GM04504 (cell line): ENCODE data around the gene ATAD1.
A peak's percentile ranks its signal among the peaks of the same experiment; 100 is the strongest.
"Not testable (repeated sequence)": the region's sequence is repeated elsewhere in the genome, so short reads cannot be mapped to it uniquely, and the experiment has no call there.

Source experiments
- DNase-seq: peaks from one replicate; pipeline ENCODE4 v3.0.0-alpha.2; 2012; ENCODE audit warnings: low read depth

ATAD1 gene

DNA sequence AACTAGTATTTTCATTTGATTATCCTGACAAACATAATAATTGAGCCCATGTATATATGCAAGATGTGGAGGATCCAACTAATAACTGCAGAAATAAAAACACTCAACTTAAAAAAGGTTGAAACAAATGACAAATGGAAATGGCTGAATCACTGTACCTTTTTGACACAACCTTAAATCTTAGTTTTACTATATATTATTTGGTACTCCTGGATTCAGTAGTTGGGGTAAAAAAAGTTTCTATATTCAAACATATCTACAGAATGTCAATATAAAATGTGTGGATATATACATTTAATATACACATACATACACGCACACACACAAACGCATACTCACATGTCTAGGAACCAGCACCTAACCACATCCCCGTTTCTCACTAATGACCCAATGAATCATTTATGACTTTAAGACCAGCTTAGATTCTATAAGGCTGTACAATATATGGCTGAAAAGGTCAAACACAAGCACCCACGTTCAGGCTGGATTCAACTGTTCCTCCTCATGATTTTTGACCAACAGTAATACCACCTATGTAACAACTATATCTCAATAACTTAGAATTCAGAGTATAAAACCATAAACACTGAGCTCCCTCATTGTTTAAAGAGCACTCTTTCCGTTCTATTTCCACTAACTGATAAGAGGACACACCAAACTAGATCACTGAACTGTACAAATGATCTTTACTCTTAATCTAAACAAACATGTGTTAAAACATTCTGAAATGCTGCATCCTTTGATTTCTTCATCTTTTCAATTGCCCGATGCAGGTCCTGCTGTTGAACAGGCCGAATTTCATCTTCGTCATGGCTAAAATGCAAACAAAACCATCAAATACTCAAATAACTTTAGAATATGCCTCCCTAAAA is 63.8 kb downstream of the ATAD1 start:
- no peak for DNase-seq

DNA sequence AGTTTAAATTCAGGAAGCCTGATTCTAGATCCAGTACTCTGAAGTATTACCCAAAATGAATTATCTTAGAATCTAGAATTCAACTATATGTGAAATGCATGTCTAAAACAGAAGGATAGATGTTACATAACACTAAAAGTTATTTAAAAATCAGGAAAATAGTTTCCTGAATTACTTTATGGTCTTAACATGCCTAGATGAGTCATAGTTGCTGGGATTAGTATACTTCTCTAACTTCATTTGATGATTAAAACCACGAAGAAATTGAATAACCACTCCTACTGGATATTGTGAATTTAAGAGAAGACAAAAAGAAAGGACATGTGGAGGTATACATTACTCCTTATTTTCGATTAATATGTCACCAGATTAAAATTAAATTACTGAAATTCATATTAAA is 65.5 kb downstream of the ATAD1 start:
- peak; percentile 37 for DNase-seq

DNA sequence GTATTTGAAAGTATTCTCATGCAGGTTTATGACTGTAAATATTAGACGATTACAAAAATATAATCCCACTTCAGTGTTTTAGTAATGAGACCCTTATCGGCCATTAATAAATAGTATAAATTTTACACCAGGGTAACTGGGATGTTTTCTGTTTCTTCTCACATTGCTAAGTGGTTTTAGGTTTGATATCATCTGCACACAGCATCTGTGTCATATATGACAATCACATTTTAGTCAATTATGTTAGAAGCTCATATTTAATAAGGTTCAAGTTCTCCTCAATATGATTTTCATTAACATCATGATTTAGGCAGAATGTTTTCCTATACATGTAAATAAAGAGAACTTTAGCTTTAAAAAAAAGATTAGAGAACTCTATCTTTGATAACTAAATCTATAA is 66.8 kb downstream of the ATAD1 start:
- no peak for DNase-seq

- DNase-seq: no peak
Observed at GRCh38 chr10:87750817-87751216, 67.2 kb downstream of the ATAD1 start.

DNA sequence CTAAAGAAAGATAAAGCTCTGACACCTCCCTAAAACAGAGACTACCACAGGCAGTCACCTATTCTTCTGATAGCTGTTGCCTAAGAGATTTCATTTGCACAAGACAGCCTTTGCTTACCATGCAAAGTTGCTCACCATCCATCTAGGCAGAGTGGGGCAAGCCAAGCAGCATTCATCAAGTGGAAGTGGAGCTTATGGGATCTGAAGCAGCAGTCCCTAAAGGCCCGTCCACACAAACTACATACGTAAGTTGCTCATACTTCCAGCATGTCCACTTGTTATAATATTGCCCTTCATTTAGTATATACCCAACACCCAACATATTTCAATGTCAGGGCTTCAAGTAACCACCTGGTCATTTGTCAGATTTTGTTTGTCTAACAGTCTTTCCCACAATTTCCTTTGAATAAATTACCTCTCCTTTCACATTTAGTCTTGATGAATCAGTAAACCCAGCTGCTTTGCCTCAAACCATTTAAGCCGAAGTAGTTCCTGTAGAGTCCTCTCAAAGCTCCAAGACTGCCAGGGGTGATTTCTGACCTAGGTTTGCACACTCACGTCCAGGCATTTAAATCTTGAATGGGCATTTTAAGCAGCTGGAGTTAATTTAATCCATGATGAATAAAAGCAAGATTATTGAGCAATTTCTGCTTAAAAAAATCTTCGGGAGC is 67.9 kb downstream of the ATAD1 start:
- peak; percentile 92 for DNase-seq

DNA sequence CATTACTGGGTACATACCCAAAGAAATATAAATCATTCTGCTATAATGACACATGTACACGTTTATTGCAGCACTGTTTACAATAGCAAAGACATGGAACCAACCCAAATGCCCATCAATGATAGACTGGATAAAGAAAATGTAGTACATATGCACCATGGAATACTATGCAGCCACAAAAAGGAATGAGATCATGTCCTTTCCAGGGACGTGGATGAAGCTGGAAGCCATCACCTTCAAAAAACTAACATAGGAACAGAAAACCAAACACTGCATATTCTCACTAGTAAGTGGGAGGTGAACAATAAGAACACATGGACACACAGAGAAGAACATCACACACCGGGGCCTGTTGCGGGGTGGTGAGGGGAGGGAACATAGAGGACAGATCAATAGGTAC is 69.8 kb downstream of the ATAD1 start:
- DNase-seq: not testable (repeated sequence)

DNA sequence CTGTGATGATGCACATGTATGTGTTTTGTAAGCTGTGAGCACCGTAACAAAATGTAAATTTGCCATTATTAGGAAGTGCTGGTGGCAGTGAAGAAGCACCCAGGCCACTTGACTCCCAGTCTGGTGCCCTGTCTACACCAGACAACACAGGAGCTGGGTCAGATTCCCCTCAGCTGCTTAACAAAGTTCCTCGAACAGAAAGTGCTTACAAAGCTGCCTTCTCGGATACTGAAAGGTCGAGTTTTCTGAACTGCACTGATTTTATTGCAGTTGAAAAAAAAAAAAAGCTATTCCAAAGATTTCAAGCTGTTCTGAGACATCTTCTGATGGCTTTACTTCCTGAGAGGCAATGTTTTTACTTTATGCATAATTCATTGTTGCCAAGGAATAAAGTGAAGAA is 71.1 kb downstream of the ATAD1 start:
- DNase-seq: no peak

DNA sequence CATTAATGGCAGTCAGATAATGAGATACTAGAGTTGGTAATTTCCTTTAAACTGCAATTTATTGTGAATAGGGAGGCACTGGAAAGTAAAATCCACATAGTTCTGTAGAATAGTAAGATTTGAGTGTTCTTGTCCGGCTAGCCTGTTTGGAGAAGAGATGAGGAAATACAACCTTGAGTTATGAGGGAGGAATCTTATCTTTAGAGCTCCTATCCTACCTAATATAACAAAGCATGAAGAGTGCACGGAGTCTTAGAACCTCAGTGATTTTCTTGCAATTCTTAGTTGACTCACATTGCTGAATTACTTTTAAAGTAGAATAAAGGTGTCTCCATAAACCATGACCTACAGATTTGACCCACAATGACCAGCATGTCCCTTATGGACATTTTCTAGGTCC is 73.4 kb downstream of the ATAD1 start:
- no peak for DNase-seq

DNA sequence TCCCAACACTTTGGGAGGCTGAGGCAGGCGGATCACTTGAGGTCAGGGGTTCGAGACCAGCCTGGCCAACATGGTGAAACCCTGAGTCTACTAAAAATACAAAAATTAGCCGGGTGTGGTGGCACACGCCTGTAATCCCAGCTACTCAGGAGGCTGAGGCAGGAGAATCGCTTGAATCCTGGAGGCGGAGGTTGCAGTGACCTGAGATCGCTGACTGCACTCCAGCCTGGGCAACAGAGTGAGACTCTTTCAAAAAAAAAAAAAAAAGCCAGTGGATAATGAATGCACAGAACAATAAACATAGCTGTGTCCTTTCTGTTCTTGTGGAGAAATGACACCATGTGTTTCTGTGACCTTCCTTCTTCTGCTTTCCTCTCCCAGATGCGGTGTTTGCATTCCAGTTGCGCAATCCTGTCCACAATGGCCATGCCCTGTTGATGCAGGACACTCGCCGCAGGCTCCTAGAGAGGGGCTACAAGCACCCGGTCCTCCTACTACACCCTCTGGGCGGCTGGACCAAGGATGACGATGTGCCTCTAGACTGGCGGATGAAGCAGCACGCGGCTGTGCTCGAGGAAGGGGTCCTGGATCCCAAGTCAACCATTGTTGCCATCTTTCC is 74.9 kb downstream of the ATAD1 start:
- DNase-seq: not testable (repeated sequence)

- DNase-seq: peak; percentile 64
Observed at GRCh38 chr10:87740254-87740655, 77.8 kb downstream of the ATAD1 start.

- no peak for DNase-seq
Observed at GRCh38 chr10:87739703-87740102, 78.3 kb downstream of the ATAD1 start.

- not testable (repeated sequence) for DNase-seq
Observed at GRCh38 chr10:87738253-87738652, 79.8 kb downstream of the ATAD1 start.

- peak; percentile 14 for DNase-seq
Observed at GRCh38 chr10:87734987-87735827, 82.8 kb downstream of the ATAD1 start.

DNA sequence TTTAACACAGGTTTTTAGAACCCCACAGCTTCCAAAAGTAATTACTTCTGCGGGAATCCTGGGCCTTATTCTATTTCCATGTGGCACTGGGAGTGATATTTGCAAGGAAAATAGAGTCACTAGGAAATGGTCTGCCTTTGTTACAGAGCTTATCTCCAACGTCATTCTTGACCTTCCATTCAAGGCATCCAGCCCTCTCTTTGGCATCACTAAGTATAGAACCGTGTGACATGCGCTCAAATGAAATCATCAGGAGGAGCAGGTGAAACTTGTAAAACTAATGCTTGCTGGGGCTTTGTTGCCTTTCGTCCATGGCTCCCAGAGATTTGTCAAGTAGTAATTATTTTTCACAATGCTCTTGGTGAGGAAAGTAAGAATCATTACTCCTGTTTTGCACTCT is 84.9 kb downstream of the ATAD1 start:
- DNase-seq: no peak

DNA sequence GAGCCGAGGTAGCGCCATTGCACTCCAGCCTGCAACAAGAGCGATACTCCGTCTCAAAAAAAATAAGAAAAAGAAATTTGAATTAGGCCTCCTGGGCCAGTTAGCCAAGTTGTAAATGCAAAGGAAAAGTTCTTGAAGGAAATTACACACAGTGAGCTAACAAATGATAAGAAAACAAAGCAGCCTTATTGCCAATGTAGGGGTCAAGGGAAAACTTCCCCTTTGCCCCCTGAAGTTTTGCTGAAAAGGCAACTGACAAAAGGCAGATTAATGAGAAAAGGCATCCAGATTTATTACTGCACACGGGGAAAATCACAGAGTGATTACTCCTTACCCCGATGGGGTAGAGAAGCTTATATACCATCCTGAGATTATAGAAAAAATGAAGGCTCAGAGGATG is 88.1 kb downstream of the ATAD1 start:
- DNase-seq: no peak

GRCh38 chr10:87724789-87725188 is 93.2 kb downstream of the ATAD1 start:
- no peak for DNase-seq

DNA sequence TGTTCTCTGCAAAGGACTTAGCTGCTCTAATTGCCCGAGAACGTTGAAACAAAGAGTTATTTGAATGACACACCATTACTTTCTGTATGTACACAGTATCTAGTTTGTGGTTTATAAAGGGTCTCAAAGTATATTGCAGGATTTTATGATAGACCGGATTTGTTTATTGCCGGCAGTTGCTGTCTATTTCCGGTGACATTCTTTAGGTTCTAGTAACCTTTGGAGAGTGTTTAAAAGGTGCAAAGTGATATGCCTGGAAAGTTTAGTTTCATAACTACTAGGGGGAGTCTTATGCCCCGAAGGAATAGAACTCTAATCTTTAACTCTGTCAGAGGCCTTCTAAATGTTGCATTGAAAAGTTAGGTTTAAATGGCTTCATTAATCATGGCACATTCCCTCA is 94.5 kb downstream of the ATAD1 start:
- DNase-seq: no peak

DNA sequence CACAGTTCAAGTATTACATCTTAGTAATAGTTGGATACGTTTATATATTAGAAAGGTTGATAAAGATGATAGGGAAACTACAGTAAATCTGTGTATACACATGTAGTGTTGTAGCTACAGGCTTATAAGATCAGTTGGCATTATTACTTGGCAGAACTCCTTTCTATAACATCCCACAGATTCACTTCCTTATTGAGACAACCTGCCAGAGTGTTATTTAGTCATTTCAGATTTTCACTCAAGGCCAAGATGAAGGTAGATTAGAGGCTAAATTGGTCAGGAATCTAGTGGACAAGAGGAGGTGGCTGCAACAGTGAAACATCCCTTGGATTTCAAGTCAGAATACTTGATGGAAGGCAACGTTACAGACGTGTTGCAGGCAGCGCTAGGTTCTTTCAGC is 95.3 kb downstream of the ATAD1 start:
- no peak for DNase-seq

- no peak for DNase-seq
Observed at GRCh38 chr10:87721781-87722180, 96.2 kb downstream of the ATAD1 start.

DNA sequence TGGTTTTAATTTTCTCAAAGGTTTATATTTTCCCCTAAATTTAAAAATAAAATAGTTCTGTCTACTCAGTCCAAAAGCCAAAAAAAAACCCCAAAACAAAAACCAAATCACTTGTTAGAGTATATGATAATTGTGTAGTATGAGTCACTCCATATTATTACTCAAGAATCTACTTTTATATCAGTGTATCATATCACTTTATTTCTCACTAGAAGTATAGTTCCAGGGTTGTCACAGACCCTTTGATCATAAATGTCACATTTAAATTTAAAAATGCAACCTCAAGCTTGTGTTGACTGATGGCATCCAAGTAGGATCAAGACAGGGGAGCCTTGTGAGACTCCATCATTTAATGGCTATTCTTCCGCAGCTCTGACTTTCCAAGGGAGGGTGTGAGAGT is 97.4 kb downstream of the ATAD1 start:
- no peak for DNase-seq

- DNase-seq: no peak
Observed at GRCh38 chr10:87716348-87716670, 101.7 kb downstream of the ATAD1 start.
